Uterus (tissue), 4 donors: ENCODE measurements around the gene EYS. TPM values are rescaled to one million over a fixed set of nuclear protein-coding genes. Genes with fewer than 3 reads are reported as not detected.

Experiments
- DNase-seq, 2 donors: peaks; one replicate each; pipeline ENCODE4 v3.0.0-alpha.2; 2019 to 2020
- H3K27ac ChIP-seq, 2 donors: fragments of 200-600 bp; sonication (generic); 1 replicate in 1 of 2; 2 replicates in 1 of 2; pipeline ENCODE4 v1.5.1; 2016 to 2018
- H3K27me3 ChIP-seq, 2 donors: fragments of 200-600 bp; sonication (generic); one replicate each; pipeline ENCODE4 v1.5.1; 2018 to 2019; ENCODE audit warnings: control low read depth in 1 of 2
- H3K36me3 ChIP-seq, 2 donors: fragments of 200-600 bp; sonication (generic); one replicate each; pipeline ENCODE4 v1.5.1; 2019; ENCODE audit warnings: control low read depth in 1 of 2
- H3K4me1 ChIP-seq, 2 donors: fragments of 200-600 bp; sonication (generic); one replicate each; pipeline ENCODE4 v1.5.1; 2018 to 2019; ENCODE audit warnings: control low read depth in 1 of 2
- H3K4me3 ChIP-seq, 2 donors: fragments of 200-600 bp; sonication (generic); 1 replicate in 1 of 2; 2 replicates in 1 of 2; pipeline ENCODE4 v1.5.1; 2018 to 2019; ENCODE audit warnings: mild to moderate bottlenecking in 1 of 2
- H3K9me3 ChIP-seq, 2 donors: fragments of 200-600 bp; sonication (generic); one replicate each; pipeline ENCODE4 v1.5.1; 2019; ENCODE audit warnings: control low read depth in 1 of 2
- CTCF ChIP-seq, 4 experiments: fragments of 200-600 bp in 2 of 4; fragments of 450-650 bp in 2 of 4; sonication (generic) in 2 of 4; IDR thresholded peaks; one replicate each; pipeline ENCODE4 v1.5.1; 2016 to 2019; ENCODE audit warnings: antibody characterized with exemption in 4 of 4, mild to moderate bottlenecking in 2 of 4, moderate library complexity in 1 of 4
- POLR2A ChIP-seq, 2 donors: fragments of 450-650 bp; IDR thresholded peaks; one replicate each; pipeline ENCODE4 v1.6.1; 2016; ENCODE audit warnings: antibody characterized with exemption in 2 of 2, mild to moderate bottlenecking in 1 of 2, moderate library complexity in 1 of 2
- intact Hi-C: fragments of 100-400 bp; cut with DNase I; formaldehyde crosslinking; loops from one replicate; pipeline ENCODE4 v1.15.1; 2023; ENCODE audit warnings: low total_unique reads
- total RNA-seq, 4 donors: library from RNA; depleted of rRNA in 3 of 4; stranded (reverse); fragments of >200 nt in 3 of 4; gene quantifications; one replicate each; pipeline versions ENCODE4 v1.1.0 to v1.2.4, GENCODE V29; 2014 to 2023
- donor health status: DM: yes; HTN: yes; CAD: no.

The EYS gene
- total RNA-seq, 4 donors from 2014 or later = 1.3 TPM; not detected in 3

DNA sequence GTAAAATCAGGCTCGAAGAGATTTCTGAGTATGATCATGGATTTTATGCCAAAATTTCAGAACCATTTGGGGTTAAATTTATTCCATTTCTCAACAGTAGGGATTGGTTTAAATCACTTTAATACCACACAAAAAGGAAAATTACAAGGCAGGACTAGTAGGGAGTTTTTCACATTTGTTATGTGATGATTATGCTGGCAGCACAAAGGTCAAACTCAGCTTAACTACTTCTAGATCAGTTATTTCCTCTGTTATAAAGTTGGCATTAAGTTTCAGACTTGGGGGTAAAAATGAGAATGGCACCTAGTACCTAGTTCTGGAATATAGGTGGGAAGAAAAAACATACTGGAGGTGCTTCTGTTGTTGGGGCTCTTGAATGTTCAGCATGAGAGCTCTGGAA, 2031.9 kb downstream of the EYS start:
- H3K27me3 ChIP-seq = no peaks in the 10 kb centered on the region
- H3K4me3 ChIP-seq = no peak overlapping the region
- H3K36me3 ChIP-seq = no peaks in the 10 kb centered on the region
- intact Hi-C loops = no loop called here
- H3K9me3 ChIP-seq = no peaks in the 10 kb centered on the region
- DNase-seq = no peak
- H3K27ac ChIP-seq = no peak overlapping the region
- peaks cover 0 to 7% of the 10 kb centered on the region in 2 donors for H3K4me1 ChIP-seq
- no peak for TF ChIP-seq CTCF (IDR thresholded peaks at IDR 0.05)
- TF ChIP-seq POLR2A (IDR thresholded peaks at IDR 0.05) = no peak

DNA sequence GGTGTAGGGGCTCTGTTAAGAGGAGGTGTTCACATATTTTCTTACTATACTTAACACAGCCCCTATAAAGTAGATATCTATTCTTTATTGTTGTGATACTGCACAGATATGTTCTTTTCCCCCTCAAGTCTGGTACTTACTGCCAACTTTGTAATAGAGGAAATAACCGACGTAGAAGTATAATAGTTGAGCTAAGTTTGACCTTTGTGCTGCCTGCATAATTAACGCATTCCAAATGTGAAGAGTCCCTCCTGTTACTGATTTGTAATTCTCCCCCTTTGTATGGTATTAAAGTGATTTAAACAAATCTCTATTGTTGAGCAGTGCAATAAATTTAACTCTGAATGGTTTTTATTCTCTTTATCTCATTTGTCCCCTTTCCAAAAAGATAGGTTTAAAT, 2032.4 kb downstream of the EYS start:
- Histone ChIP-seq H3K4me1 (peaks cover 0 to 7% of the 10 kb centered on the region in 2 donors), H3K27ac (no peak overlapping the region), H3K9me3 (no peaks in the 10 kb centered on the region), H3K27me3 (no peaks in the 10 kb centered on the region), H3K36me3 (no peaks in the 10 kb centered on the region), H3K4me3 (no peak overlapping the region)
- intact Hi-C loops = no loop called here
- no peak for DNase-seq
- TF ChIP-seq POLR2A (IDR thresholded peaks at IDR 0.05) (no peak), CTCF (IDR thresholded peaks at IDR 0.05) (no peak)

DNA sequence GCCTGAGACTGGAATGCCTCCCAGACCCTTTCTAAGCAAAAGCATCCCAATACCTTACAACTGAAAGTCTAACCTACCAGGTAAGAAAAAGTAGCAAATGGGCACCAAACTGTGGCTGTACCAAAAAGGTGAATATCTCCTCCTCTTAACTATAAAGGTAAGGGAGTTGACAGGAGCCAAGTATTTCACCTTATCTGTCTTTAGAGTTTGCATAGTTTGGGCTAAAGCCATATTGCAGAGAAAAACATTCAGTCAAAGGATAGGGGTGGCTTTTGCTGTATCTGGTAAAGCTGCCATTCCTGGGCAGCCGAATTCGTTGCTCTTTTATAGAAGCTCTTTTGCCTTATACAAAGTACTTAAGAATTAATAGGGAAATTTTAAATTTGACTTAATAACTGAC, 2033.3 kb downstream of the EYS start:
- Histone ChIP-seq H3K27ac (no peak overlapping the region), H3K36me3 (no peaks in the 10 kb centered on the region), H3K4me1 (peaks cover 0 to 7% of the 10 kb centered on the region in 2 donors), H3K27me3 (no peaks in the 10 kb centered on the region), H3K9me3 (no peaks in the 10 kb centered on the region), H3K4me3 (no peak overlapping the region)
- TF ChIP-seq CTCF (IDR thresholded peaks at IDR 0.05) = no peak
- no peak for TF ChIP-seq POLR2A (IDR thresholded peaks at IDR 0.05)
- DNase-seq = no peak
- intact Hi-C loops = no loop called here

DNA sequence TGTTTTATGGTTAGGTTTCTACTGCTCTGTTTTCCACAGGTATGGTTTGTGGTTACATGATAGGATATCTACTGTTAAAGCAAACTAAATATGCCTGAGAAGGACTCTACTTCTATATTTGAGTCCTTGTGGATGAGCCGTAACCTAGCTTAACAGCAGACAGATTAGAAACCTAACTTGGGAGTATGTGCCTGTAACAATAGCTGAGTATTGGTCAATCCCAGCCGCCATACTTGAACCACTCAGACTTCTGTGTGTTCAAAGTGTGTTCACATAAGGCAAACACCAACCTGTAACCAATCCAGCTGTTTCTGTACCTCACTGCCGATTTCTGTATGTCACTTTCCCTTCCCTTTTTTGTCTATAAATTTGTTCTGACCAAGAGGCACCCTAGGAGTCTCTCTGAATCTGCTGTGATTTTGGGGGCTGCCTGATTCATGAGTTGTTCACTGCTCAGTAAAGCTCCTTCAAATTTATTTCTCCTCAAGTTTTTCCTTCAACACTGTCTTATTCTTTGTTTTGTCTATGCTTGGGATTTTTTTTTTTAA, 2034.4 kb downstream of the EYS start:
- no peak for DNase-seq
- TF ChIP-seq POLR2A (IDR thresholded peaks at IDR 0.05) (no peak), CTCF (IDR thresholded peaks at IDR 0.05) (no peak)
- no peaks in the 10 kb centered on the region for H3K27me3 ChIP-seq
- peaks cover 0 to 7% of the 10 kb centered on the region in 2 donors for H3K4me1 ChIP-seq
- intact Hi-C loops = no loop called here
- H3K9me3 ChIP-seq = no peaks in the 10 kb centered on the region
- no peak overlapping the region for H3K27ac ChIP-seq
- H3K36me3 ChIP-seq = no peaks in the 10 kb centered on the region
- no peak overlapping the region for H3K4me3 ChIP-seq

DNA sequence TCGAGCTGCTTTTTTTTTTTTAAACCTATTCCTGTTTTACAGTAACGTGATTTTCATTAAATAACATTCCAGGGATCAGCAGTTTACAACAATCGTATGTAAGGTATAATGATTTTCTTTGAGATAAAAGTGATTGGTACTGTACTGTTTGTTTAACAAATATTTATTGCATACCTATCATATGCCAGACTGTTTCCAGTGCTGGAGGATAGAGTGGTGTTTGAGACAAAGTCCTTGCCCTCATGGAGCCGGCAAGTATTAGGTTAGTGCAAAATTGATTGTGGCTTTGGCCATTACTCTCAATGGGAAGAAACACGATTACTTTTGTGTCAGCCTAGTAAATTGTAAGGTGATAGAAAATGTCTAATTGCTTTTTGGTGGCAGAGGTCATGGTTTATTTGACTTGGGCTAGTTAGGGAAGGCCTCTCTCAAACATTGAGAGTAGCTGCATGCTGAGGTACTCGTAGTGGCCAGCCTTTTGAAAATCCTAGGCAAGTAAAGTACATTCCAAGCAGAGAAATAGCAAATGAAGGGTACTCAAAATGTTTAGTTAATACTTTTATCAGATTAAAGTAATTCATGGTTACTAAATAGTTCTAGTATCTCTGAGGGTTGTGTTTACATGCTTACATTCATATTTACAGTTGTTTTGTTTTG, 2035.8 kb downstream of the EYS start:
- H3K36me3 ChIP-seq = no peaks in the 10 kb centered on the region
- H3K27me3 ChIP-seq = no peaks in the 10 kb centered on the region
- no peak for TF ChIP-seq CTCF (IDR thresholded peaks at IDR 0.05)
- TF ChIP-seq POLR2A (IDR thresholded peaks at IDR 0.05) = no peak
- intact Hi-C loops = no loop called here
- H3K9me3 ChIP-seq = no peaks in the 10 kb centered on the region
- H3K4me1 ChIP-seq = peaks cover 0 to 7% of the 10 kb centered on the region in 2 donors
- no peak overlapping the region for H3K27ac ChIP-seq
- no peak for DNase-seq
- no peak overlapping the region for H3K4me3 ChIP-seq
